Neural crest cell (in vitro differentiated cells): ENCODE measurements around the gene DUS1L. TPM values are rescaled to one million over a fixed set of nuclear protein-coding genes. Genes with fewer than 3 reads are reported as not detected.

ENCODE experiments used
- DNase-seq: peaks from one replicate; pipeline ENCODE4 v3.0.0; 2021; ENCODE audit warnings: low read depth, mixed read lengths, low spot score
- H3K27ac Mint-ChIP-seq: one replicate; pipeline ENCODE4 v1.8.0; 2021; ENCODE audit warnings: mild to moderate bottlenecking, mixed read lengths; ENCODE audit not compliant: unreplicated experiment
- H3K27me3 Mint-ChIP-seq: 2 replicates; pipeline ENCODE4 v1.8.0; 2021; ENCODE audit warnings: low read depth, mild to moderate bottlenecking, mixed read lengths
- H3K36me3 Mint-ChIP-seq: 2 replicates; pipeline ENCODE4 v1.8.0; 2021; ENCODE audit warnings: low read depth, mild to moderate bottlenecking, mixed read lengths
- H3K4me1 Mint-ChIP-seq: 2 replicates; pipeline ENCODE4 v1.8.0; 2021; ENCODE audit warnings: mixed read lengths
- H3K4me3 Mint-ChIP-seq: one replicate; pipeline ENCODE4 v1.8.0; 2021; ENCODE audit warnings: mild to moderate bottlenecking, mixed read lengths
- H3K9me3 Mint-ChIP-seq: 2 replicates; pipeline ENCODE4 v1.8.0; 2021; ENCODE audit warnings: mixed read lengths
- total RNA-seq: library from RNA; stranded (reverse); gene quantifications from 2 replicates; pipeline ENCODE4 v1.2.1, GENCODE V29; 2021
- TF ChIP-seq, protein P1 (sequence below): fragments of 200-600 bp; sonication (generic); conservative IDR thresholded peaks from 2 replicates; pipeline ENCODE4 v1.5.0; 2021; ENCODE audit warnings: antibody characterized with exemption, mild to moderate bottlenecking

Gene DUS1L
- total RNA-seq, 1 donor from 2014 or later: 131 TPM

DNA sequence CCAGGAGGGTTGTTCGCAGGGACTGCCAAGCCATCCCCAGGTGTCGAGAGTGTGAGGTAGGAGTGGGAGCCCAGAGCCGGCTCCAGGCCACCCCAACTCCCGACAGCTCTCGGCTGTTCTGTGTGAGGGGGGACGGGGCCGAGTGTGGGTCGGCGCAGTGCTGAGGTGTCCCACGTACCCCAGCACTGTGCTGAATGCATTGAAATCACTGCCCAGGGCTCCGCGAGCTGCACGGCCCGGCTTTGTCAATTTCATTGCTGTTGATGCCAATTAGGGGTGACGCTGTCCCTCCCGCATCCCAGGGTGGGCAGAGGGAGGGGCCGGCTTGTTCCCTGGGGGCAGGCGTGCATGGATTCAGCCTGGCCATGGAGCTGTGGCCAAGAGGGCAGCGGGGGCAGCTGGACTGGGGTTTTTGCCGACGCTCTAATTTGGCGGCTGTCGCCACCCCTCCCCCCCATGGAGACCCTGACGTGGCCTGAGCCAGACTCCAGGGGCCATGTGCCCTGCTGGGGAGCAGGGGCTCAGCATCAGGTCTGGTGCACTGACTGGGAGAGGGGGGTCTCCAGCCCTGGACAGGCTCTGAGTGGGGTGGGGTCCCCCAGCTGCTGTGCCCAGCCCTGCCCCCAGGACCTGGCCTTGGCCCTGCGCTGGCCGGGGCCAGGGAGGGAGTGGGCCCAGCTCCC is 57.2 kb downstream of the DUS1L start:
- Mint-ChIP-seq H3K36me3 (no peaks in the 10 kb centered on the region), H3K27me3 (no peaks in the 10 kb centered on the region), H3K4me1 (peaks cover 19% of the 10 kb centered on the region), H3K27ac (no peak overlapping the region), H3K9me3 (no peaks in the 10 kb centered on the region), H3K4me3 (no peak overlapping the region)
- DNase-seq: no peak
- TF ChIP-seq, protein P1, sequence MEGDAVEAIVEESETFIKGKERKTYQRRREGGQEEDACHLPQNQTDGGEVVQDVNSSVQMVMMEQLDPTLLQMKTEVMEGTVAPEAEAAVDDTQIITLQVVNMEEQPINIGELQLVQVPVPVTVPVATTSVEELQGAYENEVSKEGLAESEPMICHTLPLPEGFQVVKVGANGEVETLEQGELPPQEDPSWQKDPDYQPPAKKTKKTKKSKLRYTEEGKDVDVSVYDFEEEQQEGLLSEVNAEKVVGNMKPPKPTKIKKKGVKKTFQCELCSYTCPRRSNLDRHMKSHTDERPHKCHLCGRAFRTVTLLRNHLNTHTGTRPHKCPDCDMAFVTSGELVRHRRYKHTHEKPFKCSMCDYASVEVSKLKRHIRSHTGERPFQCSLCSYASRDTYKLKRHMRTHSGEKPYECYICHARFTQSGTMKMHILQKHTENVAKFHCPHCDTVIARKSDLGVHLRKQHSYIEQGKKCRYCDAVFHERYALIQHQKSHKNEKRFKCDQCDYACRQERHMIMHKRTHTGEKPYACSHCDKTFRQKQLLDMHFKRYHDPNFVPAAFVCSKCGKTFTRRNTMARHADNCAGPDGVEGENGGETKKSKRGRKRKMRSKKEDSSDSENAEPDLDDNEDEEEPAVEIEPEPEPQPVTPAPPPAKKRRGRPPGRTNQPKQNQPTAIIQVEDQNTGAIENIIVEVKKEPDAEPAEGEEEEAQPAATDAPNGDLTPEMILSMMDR: no peak

Other genes with a start within 250 kb of the DUS1L start
- 189 and 200 TPM in 2 replicates for gene MCRIP1, start 232.5 kb downstream of the DUS1L start, total RNA-seq
- gene PPP1R27, start 230.8 kb downstream of the DUS1L start, total RNA-seq: not detected in 2 replicates
- gene P4HB, start 205.3 kb downstream of the DUS1L start, total RNA-seq: 364 and 368 TPM in 2 replicates
- gene ARHGDIA, start 194.5 kb downstream of the DUS1L start, total RNA-seq: 405 and 429 TPM in 2 replicates
- 216 and 217 TPM in 2 replicates for gene ALYREF, start 174.2 kb downstream of the DUS1L start, total RNA-seq
- 199 and 200 TPM in 2 replicates for gene ANAPC11, start 174.1 kb downstream of the DUS1L start, total RNA-seq
- gene NPB, start 163.6 kb downstream of the DUS1L start, total RNA-seq: 0.93 and 1.1 TPM in 2 replicates
- gene PCYT2, start 154.4 kb downstream of the DUS1L start, total RNA-seq: 86.2 and 92.4 TPM in 2 replicates
- 25.5 and 26.2 TPM in 2 replicates for gene SIRT7, start 147.6 kb downstream of the DUS1L start, total RNA-seq
- 24.1 and 24.2 TPM in 2 replicates for gene MAFG, start 138.1 kb downstream of the DUS1L start, total RNA-seq
- gene PYCR1, start 128.5 kb downstream of the DUS1L start, total RNA-seq: 93.0 and 102 TPM in 2 replicates
- 0.11 TPM in 1 of 2 replicates, not detected in the other for gene MYADML2, start 118.6 kb downstream of the DUS1L start, total RNA-seq
- gene NOTUM, start 104.6 kb downstream of the DUS1L start, total RNA-seq: 5.9 and 6.3 TPM in 2 replicates
- gene ASPSCR1, start 88.2 kb downstream of the DUS1L start, total RNA-seq: 50.0 and 51.9 TPM in 2 replicates
- gene CENPX, start 42.9 kb downstream of the DUS1L start, total RNA-seq: 129 and 135 TPM in 2 replicates
- 55.7 and 63.5 TPM in 2 replicates for gene LRRC45, start 42.5 kb downstream of the DUS1L start, total RNA-seq
- 73.6 and 75.0 TPM in 2 replicates for gene RAC3, start 34.1 kb downstream of the DUS1L start, total RNA-seq
- gene DCXR, start 28.1 kb downstream of the DUS1L start, total RNA-seq: 198 and 199 TPM in 2 replicates
- gene RFNG, start 14.0 kb downstream of the DUS1L start, total RNA-seq: 44.5 and 46.0 TPM in 2 replicates
- gene GPS1, start 13.9 kb downstream of the DUS1L start, total RNA-seq: 154 and 156 TPM in 2 replicates
- 816 and 839 TPM in 2 replicates for gene FASN, start 32.4 kb upstream of the DUS1L start, total RNA-seq
- 47.5 and 50.3 TPM in 2 replicates for gene CCDC57, start 147.0 kb upstream of the DUS1L start, total RNA-seq
- 1.5 and 8.6 TPM in 2 replicates for gene SLC16A3, start 163.2 kb upstream of the DUS1L start, total RNA-seq
- gene CSNK1D, start 207.9 kb upstream of the DUS1L start, total RNA-seq: 163 and 165 TPM in 2 replicates